HG02870 (cell line): ENCODE data around the gene GAS6.
"Not testable (repeated sequence)": the region's sequence is repeated elsewhere in the genome, so short reads cannot be mapped to it uniquely, and the experiment has no call there.

ENCODE experiments used
- ATAC-seq: cut with Tn5 transposase; IDR thresholded peaks from one replicate; pipeline ENCODE4 v1.9.1; 2021; ENCODE audit warnings: mild to moderate bottlenecking, moderate library complexity; ENCODE audit not compliant: unreplicated experiment

GAS6 gene

GRCh38 chr13:113796211-113796963 is 67.5 kb downstream of the GAS6 start:
- ATAC-seq = no peak

- not testable (repeated sequence) for ATAC-seq
Measured at GRCh38 chr13:113795362-113795761, 68.5 kb downstream of the GAS6 start.

GRCh38 chr13:113794764-113795173 is 69.1 kb downstream of the GAS6 start:
- no peak for ATAC-seq

- ATAC-seq = no peak
Measured at GRCh38 chr13:113794086-113794485, 69.8 kb downstream of the GAS6 start.

- no peak for ATAC-seq
Measured at GRCh38 chr13:113793718-113794085, 70.2 kb downstream of the GAS6 start.

- no peak for ATAC-seq
Measured at GRCh38 chr13:113792886-113793717, 70.8 kb downstream of the GAS6 start.

- ATAC-seq = no peak
Measured at GRCh38 chr13:113792236-113792770, 71.6 kb downstream of the GAS6 start.

- ATAC-seq = no peak
Measured at GRCh38 chr13:113791761-113792160, 72.1 kb downstream of the GAS6 start.

- ATAC-seq = no peak
Measured at GRCh38 chr13:113791226-113791625, 72.7 kb downstream of the GAS6 start.

- ATAC-seq = not testable (repeated sequence)
Measured at GRCh38 chr13:113789931-113790330, 73.9 kb downstream of the GAS6 start.

GRCh38 chr13:113789167-113789566 is 74.7 kb downstream of the GAS6 start:
- ATAC-seq = no peak

- ATAC-seq = no peak
Measured at GRCh38 chr13:113788413-113789135, 75.3 kb downstream of the GAS6 start.

- ATAC-seq = no peak
Measured at GRCh38 chr13:113787694-113788093, 76.2 kb downstream of the GAS6 start.

- no peak for ATAC-seq
Measured at GRCh38 chr13:113786262-113786841, 77.5 kb downstream of the GAS6 start.

GRCh38 chr13:113785051-113786010 is 78.5 kb downstream of the GAS6 start:
- no peak for ATAC-seq

- no peak for ATAC-seq
Measured at GRCh38 chr13:113784645-113785024, 79.2 kb downstream of the GAS6 start.

- ATAC-seq = no peak
Measured at GRCh38 chr13:113783966-113784644, 79.8 kb downstream of the GAS6 start.

GRCh38 chr13:113783200-113783881 is 80.5 kb downstream of the GAS6 start:
- no peak for ATAC-seq

- no peak for ATAC-seq
Measured at GRCh38 chr13:113782472-113782871, 81.4 kb downstream of the GAS6 start.
